IPS-15b (cell line): Measurements from ENCODE around the gene GNG12.
"Not testable (repeated sequence)": the region's sequence is repeated elsewhere in the genome, so short reads cannot be mapped to it uniquely, and the experiment has no call there.

ENCODE experiments used
- H3K27me3 ChIP-seq: one replicate; pipeline ENCODE4 v1.6.1; 2013; ENCODE audit warnings: low read length; ENCODE audit not compliant: control insufficient read depth, insufficient read depth
- H3K36me3 ChIP-seq: one replicate; pipeline ENCODE4 v1.6.1; 2013; ENCODE audit warnings: low read length; ENCODE audit not compliant: control insufficient read depth, insufficient read depth
- H3K4me1 ChIP-seq: one replicate; pipeline ENCODE4 v1.6.1; 2013; ENCODE audit warnings: mild to moderate bottlenecking, low read length; ENCODE audit not compliant: control insufficient read depth, insufficient read depth
- H3K4me3 ChIP-seq: one replicate; pipeline ENCODE4 v1.5.1; 2013; ENCODE audit warnings: low read depth, low read length
- H3K9ac ChIP-seq: one replicate; pipeline ENCODE4 v1.6.1; 2013; ENCODE audit warnings: low read depth, mild to moderate bottlenecking, low read length
- H3K9me3 ChIP-seq: one replicate; pipeline ENCODE4 v1.6.1; 2013; ENCODE audit warnings: mild to moderate bottlenecking, low read length; ENCODE audit not compliant: control insufficient read depth, insufficient read depth

The GNG12 gene

GRCh38 chr1:67677408-67677807, 155.9 kb downstream of the GNG12 start:
- Histone ChIP-seq H3K27me3 (no peaks in the 10 kb centered on the region), H3K4me1 (no peaks in the 10 kb centered on the region), H3K9me3 (no peaks in the 10 kb centered on the region), H3K36me3 (no peaks in the 10 kb centered on the region), H3K4me3 (no peak overlapping the region), H3K9ac (no peak overlapping the region)

- Histone ChIP-seq H3K27me3 (no peaks in the 10 kb centered on the region), H3K9ac (no peak overlapping the region), H3K4me3 (no peak overlapping the region), H3K4me1 (no peaks in the 10 kb centered on the region), H3K9me3 (no peaks in the 10 kb centered on the region), H3K36me3 (no peaks in the 10 kb centered on the region)
Measured at GRCh38 chr1:67676946-67677345, 156.3 kb downstream of the GNG12 start.

- no peak overlapping the region for H3K9ac ChIP-seq
- H3K4me3 ChIP-seq, result no peak overlapping the region
- no peaks in the 10 kb centered on the region for H3K9me3 ChIP-seq
- H3K27me3 ChIP-seq, result no peaks in the 10 kb centered on the region
- H3K36me3 ChIP-seq, result no peaks in the 10 kb centered on the region
- H3K4me1 ChIP-seq, result no peaks in the 10 kb centered on the region
Measured at GRCh38 chr1:67676287-67676686, 157.0 kb downstream of the GNG12 start.

- Histone ChIP-seq H3K4me1 (no peaks in the 10 kb centered on the region), H3K36me3 (no peaks in the 10 kb centered on the region), H3K9ac (no peak overlapping the region), H3K4me3 (no peak overlapping the region), H3K9me3 (no peaks in the 10 kb centered on the region), H3K27me3 (no peaks in the 10 kb centered on the region)
Measured at GRCh38 chr1:67675800-67676199, 157.5 kb downstream of the GNG12 start.

GRCh38 chr1:67674260-67675011, 158.8 kb downstream of the GNG12 start:
- no peaks in the 10 kb centered on the region for H3K27me3 ChIP-seq
- no peaks in the 10 kb centered on the region for H3K9me3 ChIP-seq
- no peak overlapping the region for H3K9ac ChIP-seq
- no peak overlapping the region for H3K4me3 ChIP-seq
- H3K36me3 ChIP-seq, result no peaks in the 10 kb centered on the region
- H3K4me1 ChIP-seq, result no peaks in the 10 kb centered on the region

GRCh38 chr1:67673468-67674201, 159.6 kb downstream of the GNG12 start:
- H3K36me3 ChIP-seq, result no peaks in the 10 kb centered on the region
- H3K9ac ChIP-seq, result no peak overlapping the region
- no peak overlapping the region for H3K4me3 ChIP-seq
- H3K27me3 ChIP-seq, result no peaks in the 10 kb centered on the region
- no peaks in the 10 kb centered on the region for H3K4me1 ChIP-seq
- no peaks in the 10 kb centered on the region for H3K9me3 ChIP-seq

- Histone ChIP-seq H3K36me3 (no peaks in the 10 kb centered on the region), H3K27me3 (no peaks in the 10 kb centered on the region), H3K4me1 (no peaks in the 10 kb centered on the region)
Measured at GRCh38 chr1:67672260-67672803, 160.9 kb downstream of the GNG12 start.

GRCh38 chr1:67668660-67669059, 164.6 kb downstream of the GNG12 start:
- no peaks in the 10 kb centered on the region for H3K9me3 ChIP-seq
- H3K36me3 ChIP-seq, result no peaks in the 10 kb centered on the region
- no peaks in the 10 kb centered on the region for H3K4me1 ChIP-seq
- no peak overlapping the region for H3K9ac ChIP-seq
- H3K27me3 ChIP-seq, result no peaks in the 10 kb centered on the region
- no peak overlapping the region for H3K4me3 ChIP-seq

More at GRCh38 chr1:67672260-67672803, 160.9 kb downstream of the GNG12 start:
- no peaks in the 10 kb centered on the region for H3K9me3 ChIP-seq
- no peak overlapping the region for H3K4me3 ChIP-seq
- H3K9ac ChIP-seq, result no peak overlapping the region

GRCh38 chr1:67666636-67667035, 166.6 kb downstream of the GNG12 start:
- Histone ChIP-seq H3K36me3 (no peaks in the 10 kb centered on the region), H3K27me3 (no peaks in the 10 kb centered on the region), H3K4me3 (no peak overlapping the region), H3K9me3 (no peaks in the 10 kb centered on the region), H3K9ac (no peak overlapping the region), H3K4me1 (no peaks in the 10 kb centered on the region)

GRCh38 chr1:67665307-67665706, 168.0 kb downstream of the GNG12 start:
- H3K9ac ChIP-seq, H3K4me3 ChIP-seq, H3K9me3 ChIP-seq, H3K36me3 ChIP-seq, H3K4me1 ChIP-seq, H3K27me3 ChIP-seq: not testable (repeated sequence)

GRCh38 chr1:67664048-67664447, 169.2 kb downstream of the GNG12 start:
- H3K4me3 ChIP-seq, result no peak overlapping the region
- no peaks in the 10 kb centered on the region for H3K27me3 ChIP-seq
- H3K9me3 ChIP-seq, result no peaks in the 10 kb centered on the region
- H3K36me3 ChIP-seq, result no peaks in the 10 kb centered on the region
- no peak overlapping the region for H3K9ac ChIP-seq
- no peaks in the 10 kb centered on the region for H3K4me1 ChIP-seq

GRCh38 chr1:67662884-67663283, 170.4 kb downstream of the GNG12 start:
- Histone ChIP-seq H3K36me3 (no peaks in the 10 kb centered on the region), H3K4me1 (no peaks in the 10 kb centered on the region), H3K9ac (no peak overlapping the region), H3K27me3 (no peaks in the 10 kb centered on the region), H3K4me3 (no peak overlapping the region), H3K9me3 (no peaks in the 10 kb centered on the region)
